SK-N-MC (cell line): Measurements from ENCODE around the gene B3GNT8.

ENCODE experiments used
- EZH2 ChIP-seq: fragments of 200-600 bp; sonication (generic); IDR thresholded peaks from one replicate; pipeline ENCODE4 v1.6.1; 2017; ENCODE audit warnings: antibody characterized with exemption
- FOXP2 ChIP-seq: optimal IDR thresholded peaks from 2 replicates; pipeline ENCODE3; 2011; ENCODE audit warnings: mild to moderate bottlenecking, moderate library complexity; ENCODE audit not compliant: insufficient read depth; ENCODE audit errors: extremely low read length, control extremely low read depth
- POLR2AphosphoS5 ChIP-seq: IDR thresholded peaks from 2 replicates; pipeline ENCODE4 v1.6.1; 2012; ENCODE audit warnings: mild to moderate bottlenecking, low read depth, low read length, borderline replicate concordance

DNA sequence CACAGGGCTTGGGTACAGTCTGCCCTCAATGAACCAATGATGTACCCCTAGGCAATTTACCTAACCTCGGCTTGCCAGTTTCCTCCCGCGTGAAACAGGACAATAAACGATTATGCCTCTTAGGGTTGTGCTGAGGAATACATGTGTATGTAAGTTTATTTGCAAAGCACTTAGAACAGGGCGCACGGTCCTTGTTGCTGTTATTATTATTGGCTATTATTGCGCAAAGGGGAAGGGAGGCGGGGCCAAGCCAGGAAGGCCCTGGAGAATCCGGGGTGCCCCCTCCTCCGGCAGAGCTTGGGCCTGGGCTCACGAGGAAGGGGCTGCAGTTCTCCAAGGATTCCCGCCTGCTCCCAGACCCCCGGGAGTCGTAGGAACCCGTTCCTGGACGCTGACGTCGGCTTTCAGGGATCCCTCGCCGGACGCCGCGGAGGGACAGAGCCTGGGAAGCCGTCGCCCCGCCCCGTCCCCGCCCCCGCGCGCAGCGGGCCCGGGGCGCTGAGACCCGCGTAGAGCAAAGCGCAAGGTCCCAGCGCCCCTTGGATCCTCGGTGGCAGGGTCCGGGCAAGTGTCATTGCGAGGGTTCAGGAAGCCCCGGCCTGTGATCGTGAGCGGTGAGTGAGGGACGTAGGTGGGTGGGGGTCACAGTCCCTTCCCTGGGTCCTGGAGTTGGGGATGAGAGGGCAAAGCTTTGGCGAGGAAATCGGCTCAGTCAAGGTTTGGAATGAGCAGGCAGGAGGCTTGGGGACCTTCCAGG is 50.8 kb downstream of the B3GNT8 start, which contains the start of gene TMEM91:
- TF ChIP-seq EZH2, result no peak
- TF ChIP-seq POLR2AphosphoS5, result no peak; the same call in 1 of the 2 replicates
- TF ChIP-seq FOXP2, result no peak
